ENCODE measurements around the gene NES. TPM values are rescaled to one million over a fixed set of nuclear protein-coding genes. Genes with fewer than 3 reads are reported as not detected.

NES gene
- total and polyA plus RNA-seq, 2 experiments from 2014 or later, result 3.6 to 13.8 TPM

DNA sequence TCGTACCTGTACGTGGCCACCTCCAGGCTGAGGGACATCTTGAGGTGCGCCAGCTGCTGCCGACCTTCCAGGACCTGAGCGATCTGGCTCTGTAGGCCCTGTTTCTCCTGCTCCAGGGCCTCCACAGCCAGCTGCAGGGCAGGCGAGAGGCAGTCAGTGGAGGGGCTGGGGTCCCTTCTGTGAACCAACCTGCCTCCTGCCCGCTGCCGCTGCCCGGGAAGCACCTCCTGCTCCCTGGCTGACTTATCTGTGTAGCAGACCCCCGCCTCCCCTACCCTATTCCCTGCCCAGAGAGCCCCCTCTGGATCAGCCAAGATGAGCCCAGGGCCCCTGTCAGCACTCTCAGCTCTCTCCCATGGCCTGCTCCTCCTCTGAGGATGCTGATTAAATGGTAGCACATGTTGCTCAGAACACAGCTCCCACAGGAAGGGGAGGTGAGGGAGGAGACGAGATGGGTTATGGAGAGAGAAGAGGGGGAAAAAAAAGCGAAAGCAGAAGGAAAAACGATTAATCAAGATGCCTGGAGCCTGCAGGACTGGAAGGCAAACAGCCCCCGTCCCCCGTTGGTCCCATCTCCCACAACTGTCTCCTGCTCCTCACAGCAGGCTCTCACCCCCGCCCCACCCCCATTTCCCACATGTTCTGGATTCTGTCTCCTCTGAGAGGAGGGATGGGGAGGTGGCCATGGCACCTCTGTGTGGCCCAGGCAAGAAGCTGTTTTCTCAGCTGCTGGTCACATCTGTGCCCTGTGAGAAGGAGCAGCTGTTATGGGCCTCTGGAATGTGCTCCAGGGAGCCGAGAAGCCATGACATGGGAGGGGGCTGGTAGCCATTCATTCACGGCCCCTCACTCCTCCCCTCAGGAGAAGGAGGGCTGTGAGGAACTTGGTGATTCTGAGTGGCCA lies 1.7 kb downstream of the NES start:
- Histone ChIP-seq H3K4me1 (ENCODE audit: insufficient read depth) (peaks cover 26% of the 10 kb centered on the region), H3K4me3 (no peak overlapping the region), H3K27ac (no peak overlapping the region), H2AFZ (no peak overlapping the region), H3K79me2 (no peaks in the 10 kb centered on the region), H3K4me2 (peak overlapping the region; percentile 91), H3K27me3 (peaks cover 29% of the 10 kb centered on the region), H3K9me3 (ENCODE audit: low read depth) (no peaks in the 10 kb centered on the region), H3K36me3 (replicated peaks; ENCODE audit: insufficient read depth, low read depth) (no peaks in the 10 kb centered on the region), H4K20me1 (ENCODE audit: insufficient read depth, poor library complexity, severe bottlenecking) (no peaks in the 10 kb centered on the region), H3K9me2 (replicated peaks; ENCODE audit: insufficient read depth) (no peaks in the 10 kb centered on the region)
- WGBS (ENCODE audit: low lambda C conversion rate, missing lambda C conversion rate), result 57% methylated on average over 13 of the region's 18 CpGs
- no peak for DNase-seq (ENCODE audit: low spot score)
- TF ChIP-seq EZH2 (IDR thresholded peaks at IDR 0.05; ENCODE audit: borderline replicate concordance) (no peak), EZH2phosphoT487 (IDR thresholded peaks at IDR 0.05; ENCODE audit: low read depth, severe bottlenecking, unreplicated experiment) (no peak)
- TF ChIP-seq, protein P1, sequence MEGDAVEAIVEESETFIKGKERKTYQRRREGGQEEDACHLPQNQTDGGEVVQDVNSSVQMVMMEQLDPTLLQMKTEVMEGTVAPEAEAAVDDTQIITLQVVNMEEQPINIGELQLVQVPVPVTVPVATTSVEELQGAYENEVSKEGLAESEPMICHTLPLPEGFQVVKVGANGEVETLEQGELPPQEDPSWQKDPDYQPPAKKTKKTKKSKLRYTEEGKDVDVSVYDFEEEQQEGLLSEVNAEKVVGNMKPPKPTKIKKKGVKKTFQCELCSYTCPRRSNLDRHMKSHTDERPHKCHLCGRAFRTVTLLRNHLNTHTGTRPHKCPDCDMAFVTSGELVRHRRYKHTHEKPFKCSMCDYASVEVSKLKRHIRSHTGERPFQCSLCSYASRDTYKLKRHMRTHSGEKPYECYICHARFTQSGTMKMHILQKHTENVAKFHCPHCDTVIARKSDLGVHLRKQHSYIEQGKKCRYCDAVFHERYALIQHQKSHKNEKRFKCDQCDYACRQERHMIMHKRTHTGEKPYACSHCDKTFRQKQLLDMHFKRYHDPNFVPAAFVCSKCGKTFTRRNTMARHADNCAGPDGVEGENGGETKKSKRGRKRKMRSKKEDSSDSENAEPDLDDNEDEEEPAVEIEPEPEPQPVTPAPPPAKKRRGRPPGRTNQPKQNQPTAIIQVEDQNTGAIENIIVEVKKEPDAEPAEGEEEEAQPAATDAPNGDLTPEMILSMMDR (IDR thresholded peaks at IDR 0.05; ENCODE audit: poor library complexity), result no peak

GRCh38 chr1:156673387-156674121 lies 3.7 kb downstream of the NES start:
- WGBS (ENCODE audit: low lambda C conversion rate, missing lambda C conversion rate), result 59% methylated on average over 8 of the region's 8 CpGs
- H3K27me3 ChIP-seq, result peaks cover 18% of the 10 kb centered on the region
- no peaks in the 10 kb centered on the region for H3K9me3 ChIP-seq (ENCODE audit: low read depth)
- no peaks in the 10 kb centered on the region for H3K36me3 ChIP-seq (replicated peaks; ENCODE audit: insufficient read depth, low read depth)
- no peak overlapping the region for H2AFZ ChIP-seq
- TF ChIP-seq EZH2phosphoT487 (IDR thresholded peaks at IDR 0.05; ENCODE audit: low read depth, severe bottlenecking, unreplicated experiment), result no peak
- no peak for TF ChIP-seq EZH2 (IDR thresholded peaks at IDR 0.05; ENCODE audit: borderline replicate concordance)
- TF ChIP-seq, protein P1 (IDR thresholded peaks at IDR 0.05; ENCODE audit: poor library complexity), result no peak
- DNase-seq (ENCODE audit: low spot score), result peak; percentile 66
- H4K20me1 ChIP-seq (ENCODE audit: insufficient read depth, poor library complexity, severe bottlenecking), result no peaks in the 10 kb centered on the region
- no peak overlapping the region for H3K4me3 ChIP-seq
- H3K4me2 ChIP-seq, result no peak overlapping the region
- H3K27ac ChIP-seq, result no peak overlapping the region
- no peaks in the 10 kb centered on the region for H3K9me2 ChIP-seq (replicated peaks; ENCODE audit: insufficient read depth)
- no peaks in the 10 kb centered on the region for H3K79me2 ChIP-seq
- peaks cover 33% of the 10 kb centered on the region for H3K4me1 ChIP-seq (ENCODE audit: insufficient read depth)

GRCh38 chr1:156671804-156672203 lies 5.4 kb downstream of the NES start:
- no peaks in the 10 kb centered on the region for H3K9me2 ChIP-seq (replicated peaks; ENCODE audit: insufficient read depth)
- WGBS (ENCODE audit: low lambda C conversion rate, missing lambda C conversion rate), result 100% methylated on average over 2 of the region's 2 CpGs
- no peaks in the 10 kb centered on the region for H3K79me2 ChIP-seq
- H2AFZ ChIP-seq, result no peak overlapping the region
- H3K9me3 ChIP-seq (ENCODE audit: low read depth), result no peaks in the 10 kb centered on the region
- peaks cover 10% of the 10 kb centered on the region for H3K27me3 ChIP-seq
- DNase-seq (ENCODE audit: low spot score), result no peak
- no peaks in the 10 kb centered on the region for H3K36me3 ChIP-seq (replicated peaks; ENCODE audit: insufficient read depth, low read depth)
- TF ChIP-seq EZH2phosphoT487 (IDR thresholded peaks at IDR 0.05; ENCODE audit: low read depth, severe bottlenecking, unreplicated experiment), result no peak
- TF ChIP-seq, protein P1 (IDR thresholded peaks at IDR 0.05; ENCODE audit: poor library complexity), result no peak
- no peak for TF ChIP-seq EZH2 (IDR thresholded peaks at IDR 0.05; ENCODE audit: borderline replicate concordance)
- no peaks in the 10 kb centered on the region for H4K20me1 ChIP-seq (ENCODE audit: insufficient read depth, poor library complexity, severe bottlenecking)
- H3K4me2 ChIP-seq, result no peak overlapping the region
- H3K27ac ChIP-seq, result no peak overlapping the region
- H3K4me3 ChIP-seq, result no peak overlapping the region
- H3K4me1 ChIP-seq (ENCODE audit: insufficient read depth), result peaks cover 41% of the 10 kb centered on the region
